Vagina (tissue), 2 donors: Measurements from ENCODE around the gene CLDN24.

Source experiments
- POLR2A ChIP-seq, 2 donors: fragments of 450-650 bp; IDR thresholded peaks; one replicate each; pipeline ENCODE4 v1.6.1; 2017; ENCODE audit warnings: antibody characterized with exemption in 2 of 2, mild to moderate bottlenecking in 2 of 2, moderate library complexity in 2 of 2
- POLR2AphosphoS5 ChIP-seq, 2 donors: sonication (generic); formaldehyde crosslinking; IDR thresholded peaks; one replicate each; pipeline ENCODE4 v1.9.0; 2017; ENCODE audit warnings: antibody characterized with exemption in 2 of 2, mild to moderate bottlenecking in 2 of 2, low read depth in 1 of 2; ENCODE audit not compliant: insufficient read depth in 1 of 2
- TF ChIP-seq, protein P1 (sequence below), 3 experiments: fragments of 450-650 bp in 2 of 3; fragments of 200-600 bp in 1 of 3; sonication (generic) in 1 of 3; IDR thresholded peaks; one replicate each; pipeline ENCODE4 v1.5.1; 2017 to 2019; ENCODE audit warnings: antibody characterized with exemption in 3 of 3, mild to moderate bottlenecking in 2 of 3, moderate library complexity in 2 of 3

DNA sequence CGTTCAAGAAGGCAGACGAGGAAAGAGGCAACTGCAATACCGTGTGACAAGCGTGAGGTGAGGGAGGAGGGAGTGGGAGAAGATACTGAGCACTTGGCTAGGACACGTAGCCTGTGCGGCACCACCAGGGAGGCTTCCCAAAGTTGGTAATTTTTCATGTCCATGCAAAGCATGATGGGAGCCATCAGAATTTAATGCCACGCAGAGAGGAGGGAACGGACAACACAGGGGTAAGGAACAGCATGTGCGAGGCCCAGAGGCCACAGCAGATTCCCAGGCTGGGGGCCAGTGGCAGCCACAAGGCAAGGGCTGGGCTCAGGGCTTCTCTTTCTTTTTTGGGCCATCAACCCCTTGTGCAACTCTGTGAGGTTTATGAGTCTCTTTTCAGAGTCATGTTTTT, 11.0 kb upstream of the CLDN24 start:
- TF ChIP-seq, protein P1, sequence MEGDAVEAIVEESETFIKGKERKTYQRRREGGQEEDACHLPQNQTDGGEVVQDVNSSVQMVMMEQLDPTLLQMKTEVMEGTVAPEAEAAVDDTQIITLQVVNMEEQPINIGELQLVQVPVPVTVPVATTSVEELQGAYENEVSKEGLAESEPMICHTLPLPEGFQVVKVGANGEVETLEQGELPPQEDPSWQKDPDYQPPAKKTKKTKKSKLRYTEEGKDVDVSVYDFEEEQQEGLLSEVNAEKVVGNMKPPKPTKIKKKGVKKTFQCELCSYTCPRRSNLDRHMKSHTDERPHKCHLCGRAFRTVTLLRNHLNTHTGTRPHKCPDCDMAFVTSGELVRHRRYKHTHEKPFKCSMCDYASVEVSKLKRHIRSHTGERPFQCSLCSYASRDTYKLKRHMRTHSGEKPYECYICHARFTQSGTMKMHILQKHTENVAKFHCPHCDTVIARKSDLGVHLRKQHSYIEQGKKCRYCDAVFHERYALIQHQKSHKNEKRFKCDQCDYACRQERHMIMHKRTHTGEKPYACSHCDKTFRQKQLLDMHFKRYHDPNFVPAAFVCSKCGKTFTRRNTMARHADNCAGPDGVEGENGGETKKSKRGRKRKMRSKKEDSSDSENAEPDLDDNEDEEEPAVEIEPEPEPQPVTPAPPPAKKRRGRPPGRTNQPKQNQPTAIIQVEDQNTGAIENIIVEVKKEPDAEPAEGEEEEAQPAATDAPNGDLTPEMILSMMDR (IDR thresholded peaks at IDR 0.05), result no peak
- TF ChIP-seq POLR2A (IDR thresholded peaks at IDR 0.05) (no peak), POLR2AphosphoS5 (IDR thresholded peaks at IDR 0.05; ENCODE audit: insufficient read depth in 1 of 2, low read depth in 1 of 2) (no peak)
